Hippocampal formation (tissue), 2 donors: Measurements from ENCODE around the gene CMSS1.

ENCODE experiments used
- DNase-seq, 2 donors: peaks; one replicate each; lab custom pipeline; 2025; lab: John Stamatoyannopoulos, UW

CMSS1 gene

DNA sequence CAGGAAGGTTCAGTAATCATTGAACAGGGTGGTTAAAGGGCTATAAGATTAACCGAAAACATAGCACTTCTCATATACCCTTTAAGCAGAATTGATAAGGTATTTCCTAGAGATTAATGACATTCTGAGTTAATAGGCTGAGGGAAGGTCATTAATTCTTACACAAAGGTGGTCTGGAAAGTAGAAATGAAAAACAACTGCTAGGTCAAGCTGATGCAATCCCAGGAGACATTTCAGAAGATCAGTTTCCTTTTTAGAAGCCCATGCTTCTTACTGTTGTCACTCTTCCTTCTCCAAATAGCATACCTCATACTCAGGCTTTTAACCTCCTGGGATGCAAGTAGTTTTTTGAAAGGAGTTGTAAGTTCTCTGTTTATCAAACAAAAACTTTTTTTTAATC lies 287.8 kb downstream of the CMSS1 start:
- DNase-seq, result no peak

GRCh38 chr3:100106094-100106493 lies 288.4 kb downstream of the CMSS1 start:
- no peak for DNase-seq

- no peak for DNase-seq
Measured at GRCh38 chr3:100106531-100107141, 289.0 kb downstream of the CMSS1 start.

DNA sequence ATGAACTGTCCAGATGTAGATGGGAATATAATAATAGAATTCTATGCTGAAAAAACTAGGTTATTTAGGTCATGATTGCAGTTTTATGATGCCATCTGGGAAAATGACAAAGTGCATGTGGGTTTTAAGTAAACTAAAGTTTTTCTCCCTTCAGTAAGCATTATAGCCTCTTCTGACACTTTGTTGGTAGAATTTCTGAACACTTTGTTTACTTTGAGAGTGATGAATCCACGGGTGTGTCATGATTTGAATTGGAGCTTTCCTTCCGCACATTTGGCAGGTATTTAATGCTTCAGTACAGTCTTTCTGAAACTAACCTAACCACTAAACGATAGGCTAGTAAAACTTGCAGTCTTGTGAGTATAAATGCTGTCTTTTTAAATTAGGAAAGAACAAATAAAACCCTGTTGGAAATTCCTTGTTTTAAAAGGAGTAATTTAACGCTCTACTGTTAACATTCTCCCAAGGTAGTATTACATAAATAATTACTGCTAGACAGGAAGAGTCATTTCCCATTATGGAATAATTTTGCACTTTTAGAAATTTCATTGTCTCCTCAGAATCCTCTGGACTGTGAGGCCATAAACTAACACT lies 289.7 kb downstream of the CMSS1 start:
- no peak for DNase-seq

DNA sequence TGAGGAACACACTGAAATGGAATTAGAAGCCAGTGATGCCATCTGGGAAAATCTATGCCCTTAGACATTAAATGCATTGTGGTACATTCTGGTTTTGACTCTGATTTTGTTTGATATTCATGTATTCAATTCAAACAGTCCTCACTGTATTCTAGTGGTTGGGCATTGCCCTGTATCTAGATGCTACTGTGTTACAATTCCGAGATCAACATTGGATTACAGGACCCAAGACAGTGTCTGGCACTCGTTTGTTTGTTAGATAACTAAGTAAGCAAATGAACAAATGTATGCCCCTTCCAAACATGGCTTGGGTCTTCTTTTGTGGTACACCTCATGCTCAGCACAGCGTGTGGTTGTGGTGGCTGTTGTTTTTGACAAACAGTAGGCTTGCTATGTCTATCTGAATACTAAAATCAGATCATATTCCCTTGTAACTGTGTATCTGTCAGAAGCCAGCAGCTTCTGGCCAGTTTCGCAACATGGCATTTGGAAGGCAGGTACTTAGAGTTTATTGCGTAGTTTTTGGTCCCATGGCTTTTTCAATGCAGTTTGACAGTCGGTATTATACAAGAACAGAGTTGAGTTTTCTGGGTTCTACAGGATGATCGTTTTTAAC lies 290.9 kb downstream of the CMSS1 start:
- DNase-seq, result no peak

DNA sequence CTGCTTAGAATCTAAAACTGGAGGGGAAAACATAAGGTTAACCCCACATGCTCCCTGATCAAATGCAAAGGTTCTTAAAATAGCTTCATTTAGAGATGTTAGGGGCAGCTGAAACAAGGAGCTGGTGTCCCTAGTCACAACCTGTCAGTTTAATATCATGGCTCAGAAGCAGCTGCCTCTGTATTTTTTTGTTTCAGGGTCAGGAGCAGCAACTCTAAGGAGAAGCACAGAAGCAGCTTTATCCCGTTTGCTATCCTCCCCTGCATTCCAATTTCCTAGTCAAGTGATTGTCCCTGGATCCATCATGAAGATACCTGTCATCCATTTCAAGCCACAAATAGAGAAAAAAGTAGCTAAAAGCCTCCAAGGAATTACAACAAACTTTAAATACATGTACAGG lies 292.5 kb downstream of the CMSS1 start:
- no peak for DNase-seq

DNA sequence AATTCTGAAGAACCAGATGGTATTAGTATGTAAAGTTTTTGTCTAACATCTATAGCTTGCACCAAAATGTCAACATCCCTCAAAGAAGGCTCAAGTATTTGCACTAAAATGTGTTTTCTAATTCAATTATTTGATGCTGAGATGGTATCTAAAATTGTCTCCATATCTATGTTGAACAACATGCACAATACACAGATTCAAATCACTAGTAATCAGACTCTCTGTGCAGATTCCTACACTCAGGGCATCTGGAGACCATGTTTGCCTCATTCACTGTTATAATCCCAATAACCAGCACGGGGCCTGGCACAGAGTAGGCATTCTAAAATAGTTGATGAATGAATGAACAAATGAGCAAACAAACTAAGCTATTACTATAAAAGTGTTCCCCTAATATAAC lies 294.1 kb downstream of the CMSS1 start:
- no peak for DNase-seq

DNA sequence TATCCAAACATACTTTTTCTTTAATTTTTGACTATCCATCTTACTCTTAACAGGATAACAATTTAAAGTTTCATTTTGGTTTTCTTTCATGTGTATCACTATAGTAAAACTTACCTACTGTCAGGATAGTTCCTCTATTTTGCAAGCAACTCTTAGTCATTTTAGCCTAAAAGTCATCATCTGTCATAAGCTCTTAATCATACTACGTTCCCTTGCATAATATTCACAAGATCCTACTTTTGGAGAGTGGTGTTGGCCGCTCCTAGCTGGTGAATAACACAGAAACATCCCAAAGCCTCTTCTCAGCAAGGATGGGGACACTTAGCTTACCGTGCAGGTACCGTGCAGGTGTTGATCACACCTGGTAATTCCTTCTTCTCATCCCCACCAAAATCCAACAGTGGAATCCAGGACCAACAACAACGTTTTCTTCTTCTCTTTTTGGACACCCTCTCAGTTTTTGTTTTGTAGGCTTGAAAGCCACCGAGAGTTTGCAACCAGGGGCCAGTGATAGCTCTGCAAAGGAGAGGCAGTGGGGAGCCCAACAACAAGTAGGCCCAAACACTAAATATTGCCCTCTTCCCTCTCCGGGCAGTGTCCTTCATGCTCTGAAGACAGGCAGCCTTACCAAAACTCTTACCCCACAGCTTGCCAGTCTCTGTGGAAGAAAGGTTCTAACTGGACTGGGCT lies 296.2 kb downstream of the CMSS1 start:
- no peak for DNase-seq

DNA sequence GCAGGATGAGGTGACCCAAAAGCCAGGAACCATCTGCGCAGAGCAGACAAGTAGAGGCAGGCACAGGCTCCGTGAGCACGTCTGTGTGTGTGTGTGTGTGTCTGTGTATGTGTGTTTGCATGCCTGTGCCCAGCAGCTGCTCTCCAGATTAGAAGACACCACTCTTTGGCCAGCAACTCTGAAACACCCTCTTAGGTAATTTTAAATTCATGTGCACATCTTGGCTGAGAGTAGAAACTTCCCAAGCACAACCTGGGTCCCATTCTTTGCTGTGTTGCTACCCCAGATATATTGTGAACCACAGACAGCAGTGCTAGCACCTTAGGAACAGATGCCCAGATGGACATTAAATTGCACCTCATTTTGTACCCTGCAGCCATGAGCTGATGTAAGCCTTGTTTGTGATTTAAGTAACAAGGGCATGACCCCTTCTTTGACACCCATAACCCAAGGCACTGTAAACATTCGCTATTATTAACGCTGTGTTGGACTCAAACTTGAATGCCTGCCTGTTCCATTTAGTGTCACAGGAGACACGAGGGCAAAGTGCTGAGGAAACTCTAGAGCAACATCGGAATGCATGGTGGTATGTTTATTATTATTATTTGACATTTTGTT lies 296.9 kb downstream of the CMSS1 start, which contains the start of gene FILIP1L:
TSS of gene FILIP1L (minus strand) at position 89 of the 618 bp plus-strand sequence.
- DNase-seq, result no peak

- DNase-seq, result no peak
Measured at GRCh38 chr3:100117093-100117492, 299.4 kb downstream of the CMSS1 start.

GRCh38 chr3:100120012-100120411 lies 302.4 kb downstream of the CMSS1 start:
- no peak for DNase-seq

DNA sequence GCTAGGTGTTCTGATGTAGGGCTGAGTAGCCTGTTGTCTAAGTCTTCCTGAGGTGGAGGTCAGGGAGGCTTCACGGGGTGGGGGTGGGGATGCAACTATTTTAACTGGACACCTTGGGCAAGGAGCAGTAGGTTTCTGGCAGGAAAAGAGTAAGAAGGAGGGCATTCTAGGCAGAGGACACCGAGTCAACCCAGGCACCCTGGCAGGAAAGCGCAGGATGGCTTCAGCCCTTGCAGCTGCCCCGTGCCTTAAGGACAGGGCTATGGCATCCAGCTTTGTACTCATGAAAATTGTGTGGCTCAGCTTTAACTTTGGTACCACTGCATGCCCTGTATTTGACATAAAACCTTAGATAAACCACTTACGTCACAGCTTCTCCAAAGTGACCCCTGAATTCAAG lies 303.0 kb downstream of the CMSS1 start:
- no peak for DNase-seq

GRCh38 chr3:100122321-100122720 lies 304.7 kb downstream of the CMSS1 start:
- no peak for DNase-seq

- no peak for DNase-seq
Measured at GRCh38 chr3:100123112-100123511, 305.4 kb downstream of the CMSS1 start.

DNA sequence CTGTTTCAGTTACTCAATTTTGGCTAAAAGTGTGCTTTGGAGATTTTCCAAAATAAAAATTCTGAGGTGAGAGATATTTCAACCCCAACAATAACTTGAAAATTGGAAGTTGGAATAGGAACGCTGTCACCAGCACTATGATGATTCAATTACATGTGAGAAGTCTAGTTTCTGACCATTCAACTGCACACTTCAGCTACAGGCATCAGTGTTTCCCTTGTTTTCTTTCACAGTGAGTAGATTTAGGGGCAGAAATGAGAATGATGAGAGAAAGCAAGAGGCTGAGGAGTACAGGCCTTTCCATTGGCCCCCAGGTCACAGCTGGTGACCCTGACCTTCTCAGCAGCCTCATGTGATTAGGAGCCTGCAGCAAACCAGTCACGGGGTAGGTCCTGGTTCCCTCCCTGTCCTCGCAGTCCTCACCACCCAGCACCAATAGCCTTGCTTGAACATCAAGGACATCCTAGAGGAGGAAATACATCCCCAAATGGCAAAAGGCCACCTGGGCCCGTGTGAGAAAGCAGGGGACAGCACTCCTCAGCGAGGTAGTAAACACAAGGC lies 306.6 kb downstream of the CMSS1 start:
- no peak for DNase-seq

DNA sequence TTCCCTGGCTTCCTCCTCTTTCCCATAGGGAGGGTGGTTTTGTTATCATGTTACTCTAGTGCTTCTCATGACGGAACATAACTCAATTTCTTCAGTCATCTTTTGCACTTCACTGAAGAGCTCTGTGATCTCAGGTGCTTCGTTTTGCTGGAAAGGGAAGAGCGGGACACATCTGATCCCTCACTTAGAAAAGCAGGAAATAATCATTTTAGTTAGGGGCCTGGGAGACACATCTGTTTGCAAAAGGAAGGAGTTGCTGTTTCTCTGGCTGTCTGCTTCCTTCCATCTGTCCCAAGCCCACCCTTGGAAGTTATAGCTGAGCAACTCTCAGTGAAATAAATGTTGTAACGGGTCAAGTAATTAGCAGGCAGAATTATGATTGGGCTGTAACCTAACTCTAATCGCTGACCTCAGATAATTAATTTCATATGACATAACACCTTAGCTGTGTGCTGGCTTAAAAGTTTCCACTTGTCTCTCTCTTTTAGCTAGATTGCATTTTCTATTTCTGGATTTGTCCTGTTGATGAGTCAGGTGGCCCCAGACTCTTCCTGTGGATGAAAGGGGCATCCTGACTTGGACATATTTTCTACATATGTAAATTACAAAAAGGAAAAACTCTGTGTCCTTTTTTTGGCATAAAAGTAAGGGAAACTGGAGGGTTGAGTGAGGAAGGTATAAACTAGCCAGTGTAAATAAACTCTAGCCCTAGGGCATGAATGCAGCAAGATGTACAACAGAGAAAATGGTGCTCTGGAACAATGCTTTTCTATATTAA lies 307.7 kb downstream of the CMSS1 start:
- no peak for DNase-seq

DNA sequence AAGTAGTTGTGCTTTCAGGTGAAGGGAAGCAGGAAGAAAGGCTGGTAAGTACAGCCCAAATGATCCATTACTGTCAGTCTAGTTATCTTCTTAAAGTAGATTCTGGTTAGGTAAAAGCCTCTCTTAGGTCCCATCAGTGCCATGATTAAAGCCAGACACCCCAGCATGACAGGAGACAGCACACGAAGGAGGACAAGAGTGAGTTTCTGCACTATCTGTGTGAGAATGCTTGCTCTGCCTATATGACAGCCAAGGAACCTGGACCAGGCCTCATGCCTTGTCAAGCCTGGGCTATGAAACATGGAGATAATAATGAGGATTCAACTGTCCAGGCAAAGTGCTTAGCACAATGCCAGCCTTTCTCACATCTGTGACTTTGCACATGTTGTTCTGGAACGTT lies 310.1 kb downstream of the CMSS1 start:
- DNase-seq, result no peak

GRCh38 chr3:100128565-100128964 lies 310.9 kb downstream of the CMSS1 start:
- DNase-seq, result no peak

GRCh38 chr3:100129941-100130340 lies 312.3 kb downstream of the CMSS1 start:
- no peak for DNase-seq

- DNase-seq, result no peak
Measured at GRCh38 chr3:100131241-100131640, 313.6 kb downstream of the CMSS1 start.

- no peak for DNase-seq
Measured at GRCh38 chr3:100136921-100137320, 319.3 kb downstream of the CMSS1 start.
